Hepatocyte (in vitro differentiated cells): ENCODE results near the gene ARFGAP2.

Experiments used
- EZH2 ChIP-seq: fragments of 200-600 bp; sonication (generic); IDR thresholded peaks from 2 replicates; pipeline ENCODE4 v1.6.1; 2016; ENCODE audit warnings: antibody characterized with exemption, mild to moderate bottlenecking, borderline replicate concordance
- EZH2phosphoT487 ChIP-seq: fragments of 200-600 bp; sonication (generic); IDR thresholded peaks from one replicate; pipeline ENCODE4 v1.6.1; 2018; ENCODE audit warnings: antibody characterized with exemption, mild to moderate bottlenecking, low read depth, moderate library complexity; ENCODE audit not compliant: unreplicated experiment, severe bottlenecking
- TF ChIP-seq, protein P1 (sequence below): fragments of 200-600 bp; sonication (generic); IDR thresholded peaks from 2 replicates; pipeline ENCODE4 v1.5.1; 2016; ENCODE audit warnings: antibody characterized with exemption, mild to moderate bottlenecking; ENCODE audit not compliant: poor library complexity

DNA sequence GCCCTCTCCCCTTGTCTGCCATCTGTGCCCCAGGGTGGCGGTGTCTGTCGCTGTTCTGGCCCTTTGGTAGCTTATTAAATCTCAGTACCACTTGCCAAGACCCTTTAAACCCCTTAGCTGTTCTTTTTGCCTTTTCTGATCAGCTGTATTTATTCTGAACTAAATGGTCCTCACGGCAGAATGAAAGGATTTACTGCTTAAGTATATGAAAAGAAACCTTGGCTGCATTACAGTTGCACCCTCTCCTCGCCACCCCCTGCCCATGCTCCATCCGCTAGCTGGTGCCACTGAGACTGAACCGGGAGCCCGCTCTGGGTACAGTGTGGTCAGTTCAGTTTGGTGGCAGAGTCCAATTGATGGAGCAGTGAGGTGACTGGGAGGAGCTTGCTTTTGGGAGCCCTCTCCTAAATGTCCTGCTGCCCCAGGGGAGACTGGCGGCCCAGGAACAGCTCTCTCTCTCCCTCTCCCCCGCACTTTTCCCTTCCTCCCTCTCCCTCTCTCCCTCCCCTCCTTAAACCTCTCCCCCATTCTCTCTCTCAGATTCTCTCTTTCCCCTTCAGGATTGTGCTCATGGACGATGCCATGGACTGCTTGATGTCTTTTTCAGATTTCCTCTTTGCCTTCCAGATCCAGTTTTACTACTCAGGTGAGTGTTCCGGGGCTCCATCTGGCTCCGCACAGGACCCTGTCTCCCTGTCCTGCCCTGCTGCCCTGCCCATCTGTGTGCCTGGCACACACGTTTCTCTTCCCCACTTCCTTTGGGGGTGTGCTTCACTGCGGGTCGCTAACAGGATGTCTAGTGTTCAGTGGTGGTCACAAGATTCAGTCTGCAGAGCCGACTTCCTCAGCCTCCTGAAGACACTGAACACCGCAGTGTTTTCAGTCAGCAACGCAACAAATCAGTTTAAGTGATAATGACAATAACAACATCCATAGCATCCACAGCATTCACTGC, 21.8 kb downstream of the ARFGAP2 start:
- TF ChIP-seq, protein P1, sequence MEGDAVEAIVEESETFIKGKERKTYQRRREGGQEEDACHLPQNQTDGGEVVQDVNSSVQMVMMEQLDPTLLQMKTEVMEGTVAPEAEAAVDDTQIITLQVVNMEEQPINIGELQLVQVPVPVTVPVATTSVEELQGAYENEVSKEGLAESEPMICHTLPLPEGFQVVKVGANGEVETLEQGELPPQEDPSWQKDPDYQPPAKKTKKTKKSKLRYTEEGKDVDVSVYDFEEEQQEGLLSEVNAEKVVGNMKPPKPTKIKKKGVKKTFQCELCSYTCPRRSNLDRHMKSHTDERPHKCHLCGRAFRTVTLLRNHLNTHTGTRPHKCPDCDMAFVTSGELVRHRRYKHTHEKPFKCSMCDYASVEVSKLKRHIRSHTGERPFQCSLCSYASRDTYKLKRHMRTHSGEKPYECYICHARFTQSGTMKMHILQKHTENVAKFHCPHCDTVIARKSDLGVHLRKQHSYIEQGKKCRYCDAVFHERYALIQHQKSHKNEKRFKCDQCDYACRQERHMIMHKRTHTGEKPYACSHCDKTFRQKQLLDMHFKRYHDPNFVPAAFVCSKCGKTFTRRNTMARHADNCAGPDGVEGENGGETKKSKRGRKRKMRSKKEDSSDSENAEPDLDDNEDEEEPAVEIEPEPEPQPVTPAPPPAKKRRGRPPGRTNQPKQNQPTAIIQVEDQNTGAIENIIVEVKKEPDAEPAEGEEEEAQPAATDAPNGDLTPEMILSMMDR: no peak
- TF ChIP-seq EZH2phosphoT487: no peak
- no peak for TF ChIP-seq EZH2
